A549 (cell line): Measurements from ENCODE around the gene MYEOV. TPM values are rescaled to one million over a fixed set of nuclear protein-coding genes. Genes with fewer than 3 reads are reported as not detected.
A peak's percentile ranks its signal among the peaks of the same experiment; 100 is the strongest.

Source experiments
- ATAC-seq, 2 experiments: fragments of 200-7000 bp in 1 of 2; fragments of >200 bp in 1 of 2; cut with Nextera tagmentation in 1 of 2; cut with Tn5 transposase in 1 of 2; 3 replicates each; pipeline versions ENCODE4 v1.8.0 to v1.9.1; 2018 to 2020; ENCODE audit warnings: mild to moderate bottlenecking in 1 of 2, moderate library complexity in 1 of 2
- CTCF ChIA-PET: fragments of 300-600 bp; sonication (Branson Sonifier 250); formaldehyde crosslinking; extraction: SDS; loops from one replicate; lab custom pipeline; 2021; ENCODE audit warnings: antibody characterized with exemption, inconsistent platforms; lab: Yijun Ruan, JAX
- POLR2A ChIA-PET: fragments of 350-600 bp; formaldehyde crosslinking; extraction: SDS; loops from one replicate; lab custom pipeline; 2021; ENCODE audit warnings: antibody characterized with exemption, inconsistent platforms; lab: Yijun Ruan, JAX
- DNase-seq, 2 experiments: peaks; one replicate each; pipeline versions ENCODE4 v3.0.0 to v3.0.0-alpha.2; 2011 to 2016; ENCODE audit warnings: low read depth in 1 of 2, low spot score in 1 of 2
- FAIRE-seq: peaks from 2 replicates; lab custom pipeline; 2011; peaks lifted over from hg19 to GRCh38; lab: Jason Lieb, UNC
- H3K27ac ChIP-seq, 2 experiments: fragments of >200 bp; sonication (Bioruptor Twin); formaldehyde crosslinking; 3 replicates each; pipeline ENCODE4 v1.5.1; 2016 to 2017
- H3K4me1 ChIP-seq: fragments of >200 bp; sonication (Bioruptor Twin); formaldehyde crosslinking; 3 replicates; pipeline ENCODE4 v1.6.1; 2016
- H3K4me2 ChIP-seq: fragments of >200 bp; sonication (Bioruptor Twin); formaldehyde crosslinking; 3 replicates; pipeline ENCODE4 v1.6.1; 2016
- H3K4me3 ChIP-seq: fragments of >200 bp; sonication (Bioruptor Twin); formaldehyde crosslinking; 3 replicates; pipeline ENCODE4 v1.5.1; 2016
- H3K9me3 ChIP-seq: fragments of >200 bp; sonication (Bioruptor Twin); formaldehyde crosslinking; 3 replicates; pipeline ENCODE4 v1.6.1; 2016
- BHLHE40 ChIP-seq: IDR thresholded peaks from 2 replicates; pipeline ENCODE4 v1.6.1; 2012; ENCODE audit warnings: low read depth, low read length, inconsistent platforms
- CEBPB ChIP-seq, 2 experiments: fragments of >200 bp in 1 of 2; sonication (Bioruptor Twin) in 1 of 2; formaldehyde crosslinking in 1 of 2; IDR thresholded peaks; 2 replicates each; pipeline ENCODE4 v1.6.1; 2012 to 2016
- CHD2 ChIP-seq: fragments of 150-350 bp; IDR thresholded peaks from 2 replicates; pipeline ENCODE4 v1.6.1; 2014; ENCODE audit warnings: low read length; ENCODE audit not compliant: partially characterized antibody
- CHD4 ChIP-seq: fragments of 200-600 bp; sonication (generic); IDR thresholded peaks from 2 replicates; pipeline ENCODE4 v1.6.1; 2016; ENCODE audit warnings: antibody characterized with exemption, mild to moderate bottlenecking, borderline replicate concordance
- EHMT2 ChIP-seq: fragments of 200-600 bp; sonication (generic); IDR thresholded peaks from 2 replicates; pipeline ENCODE4 v1.6.1; 2016; ENCODE audit warnings: antibody characterized with exemption, low read depth, mild to moderate bottlenecking, moderate library complexity
- EP300 ChIP-seq, 2 experiments: fragments of >200 bp; sonication (Bioruptor Twin); formaldehyde crosslinking; IDR thresholded peaks; 2 replicates in 1 of 2; 3 replicates in 1 of 2; pipeline ENCODE4 v1.6.1; 2016 to 2017
- FOSL2 ChIP-seq, 2 experiments: fragments of 450-650 bp in 1 of 2; fragments of >200 bp in 1 of 2; sonication (Bioruptor Twin) in 1 of 2; formaldehyde crosslinking; IDR thresholded peaks; 2 replicates each; pipeline versions ENCODE4 v1.5.0 to v1.6.1; 2016 to 2020; ENCODE audit warnings: mild to moderate bottlenecking in 1 of 2, moderate library complexity in 1 of 2
- HDAC2 ChIP-seq: fragments of 200-600 bp; sonication (generic); IDR thresholded peaks from 2 replicates; pipeline ENCODE4 v1.6.1; 2016
- MAZ ChIP-seq: fragments of 150-350 bp; IDR thresholded peaks from 2 replicates; pipeline ENCODE4 v1.6.1; 2014; ENCODE audit warnings: antibody characterized with exemption, low read depth, low read length, borderline replicate concordance
- NFE2L2 ChIP-seq: fragments of 150-350 bp; conservative IDR thresholded peaks from 2 replicates; pipeline ENCODE4 v1.6.1; 2014; ENCODE audit warnings: low read length
- PHF8 ChIP-seq: fragments of 200-600 bp; sonication (generic); IDR thresholded peaks from 2 replicates; pipeline ENCODE4 v1.6.1; 2016; ENCODE audit warnings: low read depth, mild to moderate bottlenecking, antibody characterized with exemption, moderate library complexity, borderline replicate concordance
- RCOR1 ChIP-seq: fragments of 150-350 bp; IDR thresholded peaks from 2 replicates; pipeline ENCODE4 v1.6.1; 2014; ENCODE audit warnings: antibody characterized with exemption, low read length, low read depth
- RFX5 ChIP-seq: fragments of 450-650 bp; IDR thresholded peaks from 2 replicates; pipeline ENCODE4 v1.7.1; 2014; ENCODE audit warnings: antibody characterized with exemption, mild to moderate bottlenecking, moderate library complexity
- SREBF2 ChIP-seq: fragments of 450-650 bp; IDR thresholded peaks from 2 replicates; pipeline ENCODE4 v1.6.1; 2014; ENCODE audit warnings: mild to moderate bottlenecking, moderate library complexity
- ZNF302 ChIP-seq: fragments of 250-450 bp; sonication (Bioruptor Pico); IDR thresholded peaks from 2 replicates; pipeline ENCODE4 v1.9.0; 2021; ENCODE audit warnings: inconsistent platforms, mild to moderate bottlenecking, moderate library complexity
- ZSCAN20 ChIP-seq: fragments of 250-450 bp; sonication (Bioruptor Pico); IDR thresholded peaks from 2 replicates; pipeline ENCODE4 v1.8.0; 2022; ENCODE audit warnings: mild to moderate bottlenecking, moderate library complexity
- WGBS: methylation state at CpG from one replicate; pipeline ENCODE4 v1.1.6; 2017; ENCODE audit errors: missing lambda C conversion rate; 5-methylcytosine and 5-hydroxymethylcytosine counted together
- polyA plus RNA-seq, 4 experiments: library from polyadenylated mRNA; depleted of rRNA in 3 of 4; stranded (reverse); fragments of >200 nt; fragmentation: RNase III in 1 of 4; extraction: RNeasy Plus Mini Kit Qiagen cat#74134 plus additional on column Dnase treatment in 1 of 4; gene quantifications; 2 replicates in 3 of 4; 3 replicates in 1 of 4; pipeline ENCODE4 v1.2.3, GENCODE V29; 2011 to 2017
- TF ChIP-seq, protein P1 (sequence below): fragments of 250-450 bp; sonication (Bioruptor Pico); IDR thresholded peaks from 2 replicates; pipeline ENCODE4 v1.5.0; 2021; ENCODE audit warnings: mild to moderate bottlenecking, moderate library complexity, borderline replicate concordance
- TF ChIP-seq, protein P2 (sequence below): IDR thresholded peaks from 2 replicates; pipeline ENCODE4 v1.6.1; 2012
- TF ChIP-seq, protein P3 (sequence below): fragments of >200 bp; sonication (Bioruptor Twin); formaldehyde crosslinking; IDR thresholded peaks from 3 replicates; pipeline ENCODE4 v1.6.1; 2016
- TF ChIP-seq, protein P4 (sequence below): fragments of 450-650 bp; IDR thresholded peaks from 2 replicates; pipeline ENCODE4 v1.6.1; 2014; ENCODE audit warnings: antibody characterized with exemption

Gene MYEOV
- polyA plus RNA-seq, 2 of the 4 experiments (the other 2 are of a cell fraction): 92.3 to 102 TPM

DNA sequence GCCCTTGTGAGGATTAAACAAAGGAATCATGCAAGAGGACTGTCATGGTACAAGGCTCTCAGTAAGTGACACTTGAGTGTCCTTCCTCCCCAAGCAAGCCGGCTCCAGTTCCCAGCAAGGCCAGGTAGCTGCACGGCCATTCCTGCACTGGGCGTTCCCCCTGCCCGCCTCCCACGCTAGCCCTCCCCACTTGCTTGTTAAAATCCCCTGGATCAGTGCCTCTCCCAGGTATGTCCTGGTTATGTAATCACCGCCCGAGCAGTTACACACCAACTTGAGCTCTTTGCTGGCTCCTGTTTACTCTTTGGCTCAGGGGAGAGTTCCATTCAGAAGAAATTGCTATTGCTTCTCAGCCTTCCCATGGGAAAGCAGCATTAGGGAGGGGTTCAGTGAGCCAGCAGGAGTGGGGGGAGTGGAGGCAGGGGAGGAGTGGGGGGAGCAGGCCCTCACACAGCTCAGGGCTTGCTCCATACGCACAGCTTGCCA is 19.4 kb upstream of the MYEOV start:
- H3K4me1 ChIP-seq: peaks cover 23% of the 10 kb centered on the region
- ChIA-PET CTCF (interaction anchor here (0.9 to 1.7 kb wide), 5 partner anchors 11 to 396 kb away, joined by 3 to 7 read pairs (median 5); partner anchors contain the start of gene MYEOV), POLR2A (no interaction called here)
- peak overlapping the region; percentile 16 to 29; a peak in 2 of 6 replicates for H3K27ac ChIP-seq
- DNase-seq: peak in 1 of 2 experiments; percentile 70
- ATAC-seq: peak in 1 of 2 experiments; percentile 17; a peak in 2 of 6 replicates
- no peak overlapping the region for H3K4me3 ChIP-seq
- H3K9me3 ChIP-seq: no peaks in the 10 kb centered on the region
- TF ChIP-seq, protein P1, sequence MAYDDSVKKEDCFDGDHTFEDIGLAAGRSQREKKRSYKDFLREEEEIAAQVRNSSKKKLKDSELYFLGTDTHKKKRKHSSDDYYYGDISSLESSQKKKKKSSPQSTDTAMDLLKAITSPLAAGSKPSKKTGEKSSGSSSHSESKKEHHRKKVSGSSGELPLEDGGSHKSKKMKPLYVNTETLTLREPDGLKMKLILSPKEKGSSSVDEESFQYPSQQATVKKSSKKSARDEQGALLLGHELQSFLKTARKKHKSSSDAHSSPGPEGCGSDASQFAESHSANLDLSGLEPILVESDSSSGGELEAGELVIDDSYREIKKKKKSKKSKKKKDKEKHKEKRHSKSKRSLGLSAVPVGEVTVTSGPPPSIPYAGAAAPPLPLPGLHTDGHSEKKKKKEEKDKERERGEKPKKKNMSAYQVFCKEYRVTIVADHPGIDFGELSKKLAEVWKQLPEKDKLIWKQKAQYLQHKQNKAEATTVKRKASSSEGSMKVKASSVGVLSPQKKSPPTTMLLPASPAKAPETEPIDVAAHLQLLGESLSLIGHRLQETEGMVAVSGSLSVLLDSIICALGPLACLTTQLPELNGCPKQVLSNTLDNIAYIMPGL (CRISPR knock-in tag): no peak
- TF ChIP-seq EHMT2 (no peak), MAZ (no peak), CEBPB (IDR thresholded peaks at IDR 0.05) (no peak), RCOR1 (no peak), CHD4 (no peak), PHF8 (no peak)
- TF ChIP-seq, protein P2, sequence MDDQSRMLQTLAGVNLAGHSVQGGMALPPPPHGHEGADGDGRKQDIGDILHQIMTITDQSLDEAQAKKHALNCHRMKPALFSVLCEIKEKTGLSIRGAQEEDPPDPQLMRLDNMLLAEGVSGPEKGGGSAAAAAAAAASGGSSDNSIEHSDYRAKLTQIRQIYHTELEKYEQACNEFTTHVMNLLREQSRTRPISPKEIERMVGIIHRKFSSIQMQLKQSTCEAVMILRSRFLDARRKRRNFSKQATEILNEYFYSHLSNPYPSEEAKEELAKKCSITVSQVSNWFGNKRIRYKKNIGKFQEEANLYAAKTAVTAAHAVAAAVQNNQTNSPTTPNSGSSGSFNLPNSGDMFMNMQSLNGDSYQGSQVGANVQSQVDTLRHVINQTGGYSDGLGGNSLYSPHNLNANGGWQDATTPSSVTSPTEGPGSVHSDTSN: no peak
- no peak for FAIRE-seq
- 38% methylated on average over 8 of the region's 8 CpGs for WGBS
- H3K4me2 ChIP-seq: peak overlapping the region; percentile 27; the same call in 1 of the 3 replicates

DNA sequence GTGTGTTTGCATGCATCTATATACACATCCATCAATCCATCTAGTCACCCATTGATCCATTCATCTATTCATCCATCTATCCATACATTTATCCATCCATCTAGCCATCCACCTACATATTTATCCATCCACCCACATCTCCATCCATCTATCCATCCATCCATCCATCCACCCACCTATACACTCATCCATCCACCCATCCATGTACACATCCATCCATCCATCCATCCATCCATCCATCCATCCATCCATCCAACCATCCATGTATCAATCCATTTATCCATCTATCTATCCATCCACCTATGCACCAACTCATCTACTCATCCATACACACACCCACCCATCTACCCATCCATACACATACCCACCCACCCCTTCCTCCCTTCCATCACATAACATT is 18.8 kb upstream of the MYEOV start:
- CTCF ChIA-PET: interaction anchor here (1.7 kb wide), 1 partner anchor 18 kb away, joined by 5 read pairs; no protein-coding TSS in a partner anchor
- FAIRE-seq: no peak
- H3K9me3 ChIP-seq: no peaks in the 10 kb centered on the region
- TF ChIP-seq, protein P3, sequence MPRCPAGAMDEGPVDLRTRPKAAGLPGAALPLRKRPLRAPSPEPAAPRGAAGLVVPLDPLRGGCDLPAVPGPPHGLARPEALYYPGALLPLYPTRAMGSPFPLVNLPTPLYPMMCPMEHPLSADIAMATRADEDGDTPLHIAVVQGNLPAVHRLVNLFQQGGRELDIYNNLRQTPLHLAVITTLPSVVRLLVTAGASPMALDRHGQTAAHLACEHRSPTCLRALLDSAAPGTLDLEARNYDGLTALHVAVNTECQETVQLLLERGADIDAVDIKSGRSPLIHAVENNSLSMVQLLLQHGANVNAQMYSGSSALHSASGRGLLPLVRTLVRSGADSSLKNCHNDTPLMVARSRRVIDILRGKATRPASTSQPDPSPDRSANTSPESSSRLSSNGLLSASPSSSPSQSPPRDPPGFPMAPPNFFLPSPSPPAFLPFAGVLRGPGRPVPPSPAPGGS: no peak
- TF ChIP-seq, protein P4, sequence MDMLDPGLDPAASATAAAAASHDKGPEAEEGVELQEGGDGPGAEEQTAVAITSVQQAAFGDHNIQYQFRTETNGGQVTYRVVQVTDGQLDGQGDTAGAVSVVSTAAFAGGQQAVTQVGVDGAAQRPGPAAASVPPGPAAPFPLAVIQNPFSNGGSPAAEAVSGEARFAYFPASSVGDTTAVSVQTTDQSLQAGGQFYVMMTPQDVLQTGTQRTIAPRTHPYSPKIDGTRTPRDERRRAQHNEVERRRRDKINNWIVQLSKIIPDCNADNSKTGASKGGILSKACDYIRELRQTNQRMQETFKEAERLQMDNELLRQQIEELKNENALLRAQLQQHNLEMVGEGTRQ: no peak
- TF ChIP-seq NFE2L2 (no peak), CHD2 (no peak), ZNF302 (no peak), EHMT2 (no peak), BHLHE40 (no peak), ZSCAN20 (no peak), CHD4 (no peak), RFX5 (no peak), HDAC2 (no peak), SREBF2 (no peak), EP300 (IDR thresholded peaks at IDR 0.05) (no peak), FOSL2 (IDR thresholded peaks at IDR 0.05) (no peak), FOSL2 (CRISPR knock-in tag; IDR thresholded peaks at IDR 0.05) (no peak)
- TF ChIP-seq, all 56 proteins: peak for 0
- no peak for DNase-seq
- Histone ChIP-seq H3K4me2 (no peak overlapping the region), H3K4me3 (no peak overlapping the region), H3K27ac (no peak overlapping the region; a peak in 2 of 6 replicates), H3K4me1 (peaks cover 24% of the 10 kb centered on the region)
- no peak for ATAC-seq
- POLR2A ChIA-PET: no interaction called here
